CD1c-positive myeloid dendritic cell (primary cell): ENCODE data around the gene RAB5A.
"Not testable (repeated sequence)": the region's sequence is repeated elsewhere in the genome, so short reads cannot be mapped to it uniquely, and the experiment has no call there.

Experiments used
- DNase-seq: peaks from one replicate; pipeline ENCODE4 v3.0.0-alpha.2; 2016; ENCODE audit errors: extremely low spot score

The RAB5A gene, protein sequence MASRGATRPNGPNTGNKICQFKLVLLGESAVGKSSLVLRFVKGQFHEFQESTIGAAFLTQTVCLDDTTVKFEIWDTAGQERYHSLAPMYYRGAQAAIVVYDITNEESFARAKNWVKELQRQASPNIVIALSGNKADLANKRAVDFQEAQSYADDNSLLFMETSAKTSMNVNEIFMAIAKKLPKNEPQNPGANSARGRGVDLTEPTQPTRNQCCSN

GRCh38 chr3:19946832-19947548 lies at the start of gene RAB5A:
Gene RAB5A, plus strand, starts transcription at chr3:19947097. Its CDS starts 3,802 bp downstream, at chr3:19950899.
- DNase-seq, result peak; percentile 98

DNA sequence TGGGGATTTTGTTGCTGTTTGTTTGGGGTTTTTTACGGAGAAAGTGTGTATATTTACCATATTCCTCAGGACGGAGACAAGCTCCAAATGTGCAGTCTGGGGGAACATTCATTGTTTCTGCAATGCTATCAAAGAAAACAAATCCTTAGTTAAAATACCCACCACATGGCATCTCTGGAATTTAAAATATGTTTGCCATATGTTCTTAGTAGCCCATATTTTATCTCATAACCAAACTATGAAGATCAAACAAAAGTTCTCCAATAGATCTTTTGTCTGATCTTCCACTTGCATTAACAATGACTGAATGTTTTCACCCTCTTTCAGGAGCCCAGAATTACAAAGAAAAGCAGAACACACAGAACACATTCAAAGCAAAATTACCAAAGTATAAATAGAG lies 48.2 kb upstream of the RAB5A start:
- no peak for DNase-seq

GRCh38 chr3:19899264-19899663 lies 47.6 kb upstream of the RAB5A start:
- no peak for DNase-seq

GRCh38 chr3:19899833-19900232 lies 47.1 kb upstream of the RAB5A start:
- DNase-seq, result not testable (repeated sequence)

DNA sequence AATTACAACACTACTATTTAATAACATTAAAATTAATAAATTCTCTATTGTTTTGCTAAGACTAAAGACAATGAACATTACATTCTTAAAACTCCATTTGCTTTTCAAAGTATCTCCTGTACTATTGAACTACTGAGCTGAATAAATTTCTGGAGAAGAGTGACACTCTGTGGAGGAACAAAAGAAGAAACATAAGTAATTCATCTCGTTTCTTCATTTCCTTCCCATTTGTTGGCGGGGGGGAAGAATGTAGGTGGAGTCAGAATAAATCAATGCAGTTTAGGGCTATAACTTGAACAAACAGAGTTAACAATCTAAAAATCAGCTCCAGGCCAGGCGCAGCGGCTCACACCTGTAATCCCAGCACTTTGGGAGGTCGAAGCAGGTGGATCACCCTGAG lies 45.6 kb upstream of the RAB5A start:
- DNase-seq, result peak; percentile 13

DNA sequence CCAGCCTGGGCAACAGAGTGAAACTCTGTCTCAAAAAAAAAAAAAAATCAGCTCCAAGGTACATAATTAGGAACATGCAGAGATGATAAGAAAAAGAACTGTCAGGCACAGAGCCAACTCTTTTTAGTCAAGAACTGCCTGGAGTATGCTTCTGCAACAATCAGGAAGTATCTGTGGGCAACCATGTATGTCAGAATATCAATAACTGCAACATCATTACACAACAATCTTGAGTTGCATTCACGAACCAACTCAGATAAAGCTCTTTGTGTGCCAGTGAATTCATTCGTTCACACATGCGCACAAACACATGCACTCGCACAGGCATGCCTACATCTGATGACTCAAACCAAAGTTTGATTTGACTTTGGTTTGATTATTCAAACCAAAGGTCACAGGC lies 45.0 kb upstream of the RAB5A start:
- DNase-seq, result peak; percentile 56

GRCh38 chr3:19903649-19904048 lies 43.2 kb upstream of the RAB5A start:
- no peak for DNase-seq

DNA sequence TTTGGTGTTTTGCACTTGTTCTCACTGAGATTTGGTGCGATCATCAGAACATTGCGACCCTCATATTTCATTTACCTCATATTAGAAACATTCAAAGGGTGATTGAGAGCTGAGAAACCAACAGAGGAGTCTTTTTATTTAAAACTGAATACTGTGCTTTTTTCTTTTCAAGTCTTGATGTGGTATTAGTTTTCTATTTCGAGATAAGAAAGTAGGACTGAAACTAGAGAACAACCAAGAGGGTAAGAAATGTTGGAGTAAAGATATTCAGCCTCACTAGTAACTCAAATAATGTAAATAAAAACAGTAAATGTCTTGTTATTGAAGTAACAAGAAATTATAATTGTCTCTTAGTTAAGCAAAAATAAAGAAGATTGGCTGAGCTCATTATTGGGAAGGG lies 39.4 kb upstream of the RAB5A start:
- no peak for DNase-seq

DNA sequence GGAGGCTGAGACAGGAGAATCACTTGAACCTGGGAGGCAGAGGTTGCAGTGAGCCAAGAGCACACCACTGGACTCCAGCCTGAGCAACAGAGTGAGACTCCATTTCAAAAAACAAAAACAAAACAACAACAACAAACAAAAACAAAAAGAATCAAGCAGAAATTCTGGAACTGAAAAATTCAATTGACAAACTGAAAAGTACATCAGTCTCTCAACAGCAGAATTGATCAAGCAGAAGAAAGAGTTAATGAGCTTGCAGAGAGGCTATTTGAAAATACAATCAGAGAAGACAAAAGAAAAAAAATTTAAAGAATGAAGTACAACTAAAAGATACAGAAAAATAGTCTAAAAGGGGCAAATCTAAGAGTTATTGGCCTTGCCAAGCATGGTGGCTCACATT lies 35.4 kb upstream of the RAB5A start:
- no peak for DNase-seq

GRCh38 chr3:19917167-19917566 lies 29.7 kb upstream of the RAB5A start:
- DNase-seq, result no peak

DNA sequence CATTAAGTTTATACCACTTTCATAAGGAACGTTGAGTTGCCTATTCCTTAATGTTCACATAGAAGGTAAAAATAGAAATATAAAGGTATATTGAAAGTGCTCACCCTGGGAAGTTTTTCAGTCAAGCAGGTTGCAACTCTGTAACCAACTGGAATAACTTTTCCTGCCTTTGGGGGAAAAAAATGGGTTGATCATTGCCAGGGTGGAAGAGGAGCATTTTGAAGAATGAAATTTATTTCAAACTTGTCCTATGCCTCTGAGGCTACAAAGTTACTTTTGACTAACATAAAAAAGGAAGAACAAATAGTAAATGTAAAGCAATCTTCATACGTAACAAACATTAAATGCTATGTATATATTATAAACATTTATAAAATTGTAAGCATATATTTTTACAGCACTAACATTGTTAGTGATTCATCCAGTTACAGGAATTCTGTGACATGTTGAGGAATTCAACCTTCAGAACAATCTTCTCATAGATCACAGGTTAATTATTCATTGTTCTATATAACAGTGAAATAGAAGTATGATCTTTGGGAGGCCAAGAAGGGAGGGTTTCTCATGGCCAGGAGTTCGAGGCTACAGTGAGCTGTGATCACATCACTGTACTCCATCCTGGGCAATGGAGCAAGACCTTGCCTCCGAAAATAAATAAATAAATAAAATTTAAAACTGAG lies 26.4 kb upstream of the RAB5A start:
- no peak for DNase-seq

- peak; percentile 90 for DNase-seq
Observed at GRCh38 chr3:19931180-19931692, 15.7 kb upstream of the RAB5A start.

DNA sequence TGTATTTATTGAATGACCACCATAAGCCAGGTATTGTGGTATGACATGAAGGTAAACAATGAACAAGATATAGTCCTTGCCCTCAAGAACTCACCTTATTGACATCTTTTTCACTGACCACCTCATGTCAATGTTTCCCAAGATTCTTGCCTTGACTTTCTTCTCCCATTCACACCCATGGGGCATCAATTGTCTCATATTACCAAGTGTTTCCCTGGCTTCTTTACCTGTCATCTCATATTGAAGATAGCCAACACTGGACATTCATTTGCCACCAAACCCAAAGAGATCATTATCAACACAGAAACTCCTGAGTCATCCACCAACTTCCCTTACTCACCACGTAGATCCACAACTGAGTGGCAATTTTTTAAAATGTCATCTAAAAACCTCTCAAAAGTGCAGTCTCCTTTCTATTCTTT lies 15.1 kb upstream of the RAB5A start:
- DNase-seq, result peak; percentile 62

- no peak for DNase-seq
Observed at GRCh38 chr3:19932422-19932821, 14.5 kb upstream of the RAB5A start.

DNA sequence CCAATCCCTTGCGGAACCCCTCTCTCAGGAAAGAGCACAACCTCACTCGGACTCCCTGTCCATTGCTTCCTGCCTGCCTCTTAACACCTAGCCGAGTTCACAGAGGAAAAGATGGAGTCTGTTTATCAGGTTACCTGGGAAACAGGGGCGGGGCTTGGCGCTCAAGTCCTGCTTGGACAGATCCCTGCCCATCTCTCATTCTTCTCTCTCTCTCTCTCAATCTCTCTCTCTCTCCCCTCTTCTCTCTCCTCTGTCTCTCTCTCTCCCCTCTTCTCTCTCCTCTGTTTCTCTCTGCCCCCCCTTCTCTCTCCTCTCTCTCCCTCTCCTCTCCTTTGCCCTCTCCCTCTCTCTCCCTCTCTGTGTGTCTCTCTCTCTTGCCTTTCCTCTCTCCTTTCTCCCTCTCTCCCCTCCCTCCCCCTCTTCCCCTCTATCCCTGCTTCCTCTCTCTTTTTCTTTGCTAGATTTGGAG lies 12.8 kb upstream of the RAB5A start, which contains the start of gene EFHB:
Gene EFHB (minus strand): TSS at position 120 of the 469 bp plus-strand sequence. CDS start 199 bp downstream, outside the sequence.
- DNase-seq, result no peak

- no peak for DNase-seq
Observed at GRCh38 chr3:19937459-19938294, 9.2 kb upstream of the RAB5A start.

GRCh38 chr3:19938295-19938627 lies 8.6 kb upstream of the RAB5A start:
- DNase-seq, result no peak

DNA sequence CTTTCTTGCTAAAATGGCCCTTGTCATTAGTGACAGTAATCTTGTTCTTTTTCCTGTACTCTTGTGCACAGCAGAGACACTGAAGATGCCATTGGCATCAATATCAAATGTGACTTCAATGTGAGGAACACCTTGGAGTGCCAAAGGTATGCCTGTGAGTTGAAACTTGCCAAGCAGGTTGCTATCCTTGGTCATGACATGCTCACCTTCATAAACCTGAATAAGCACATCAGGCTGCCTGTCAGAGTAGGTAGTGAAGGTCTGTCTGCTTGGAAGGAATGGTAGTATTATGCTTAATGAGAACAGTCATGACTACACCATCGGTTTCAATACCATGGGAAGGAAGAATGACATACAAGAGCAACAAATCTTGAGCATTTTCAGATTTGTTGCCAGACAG lies 6.3 kb upstream of the RAB5A start:
- DNase-seq, result no peak

DNA sequence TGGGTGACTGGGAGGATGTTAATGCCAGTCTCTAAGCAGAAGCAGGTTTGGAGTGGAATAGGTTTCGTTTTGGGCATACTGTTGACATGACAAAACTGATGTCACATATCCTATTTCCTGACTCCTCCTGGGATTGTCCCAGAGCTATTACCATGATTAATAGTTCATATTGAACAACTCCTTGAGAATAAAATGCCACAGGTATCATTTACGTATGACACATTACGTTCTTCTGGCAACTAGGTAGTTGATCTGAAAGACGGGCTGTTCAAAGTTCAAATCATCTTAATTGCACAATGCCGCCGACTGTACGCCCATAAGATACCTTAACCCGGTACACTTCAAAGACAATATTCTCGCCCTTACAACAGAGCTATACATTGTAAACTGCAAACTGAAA lies 1.4 kb upstream of the RAB5A start:
- no peak for DNase-seq

DNA sequence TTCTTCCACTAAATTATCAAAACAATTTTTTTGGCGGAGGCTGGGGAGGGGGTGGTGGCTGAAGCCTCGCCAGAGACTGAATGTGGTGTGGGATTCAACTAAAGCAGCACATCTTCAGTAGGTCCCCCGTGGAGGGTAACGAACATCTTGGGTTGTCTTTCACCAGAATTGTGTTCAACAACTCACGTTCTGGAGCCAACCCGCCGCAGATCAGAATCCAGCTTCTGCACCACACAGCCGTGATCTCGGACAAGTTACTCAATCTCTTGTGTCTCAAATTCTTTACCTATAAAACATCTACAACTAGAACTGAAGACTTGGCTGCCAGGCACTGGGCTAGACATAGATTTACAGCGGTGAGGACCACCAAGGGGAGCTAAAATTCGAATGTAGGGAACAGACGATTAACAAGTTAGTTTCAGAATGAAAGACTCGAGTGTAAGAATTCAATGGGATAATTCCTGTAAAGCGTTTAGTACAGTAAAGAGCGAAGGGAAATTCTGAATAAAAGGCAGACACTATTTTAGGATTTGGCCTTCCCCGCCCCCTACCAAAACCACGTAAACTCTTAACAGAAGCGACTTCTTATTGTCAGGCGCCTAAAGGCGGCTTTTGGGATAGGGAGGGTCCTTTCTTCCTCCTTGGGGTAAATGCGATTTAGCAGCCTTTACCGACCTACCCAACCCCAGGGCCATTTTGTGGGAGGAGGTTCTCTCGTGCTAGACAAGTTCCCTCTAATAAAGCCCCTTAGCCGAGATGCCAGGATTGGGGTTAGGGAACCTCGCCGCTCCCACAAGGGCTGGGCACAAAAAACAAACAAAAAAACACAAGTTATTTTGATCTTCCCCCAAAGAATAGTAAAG lies 697 bp upstream of the RAB5A start:
- DNase-seq, result no peak
